Lung (tissue), 12 donors: ENCODE measurements around the gene BMPR2. TPM values are rescaled to one million over a fixed set of nuclear protein-coding genes. Genes with fewer than 3 reads are reported as not detected.

Experiments
- ATAC-seq: fragments of 200-7000 bp; cut with Tn5 transposase; one replicate; pipeline ENCODE4 v1.9.1; 2020; ENCODE audit warnings: moderate number of reproducible peaks; ENCODE audit not compliant: insufficient read depth, low FRiP score
- DNase-seq, 3 donors: peaks; one replicate each; pipeline ENCODE4 v3.0.0-alpha.2; 2013 to 2017
- H3K27ac ChIP-seq, 2 donors: one replicate each; pipeline ENCODE4 v1.5.1; 2013; ENCODE audit warnings: mild to moderate bottlenecking in 2 of 2, moderate library complexity in 2 of 2, control low read depth in 1 of 2, inconsistent platforms in 1 of 2, low read depth in 1 of 2, low read length in 1 of 2
- H3K27me3 ChIP-seq, 3 donors: one replicate each; pipeline ENCODE4 v1.5.1; 2013; ENCODE audit warnings: low read length in 2 of 3; ENCODE audit not compliant: control insufficient read depth in 3 of 3, insufficient read depth in 3 of 3
- H3K36me3 ChIP-seq, 4 donors: one replicate each; pipeline ENCODE4 v1.5.1; 2013; ENCODE audit warnings: low read length in 4 of 4, mild to moderate bottlenecking in 1 of 4, moderate library complexity in 1 of 4; ENCODE audit not compliant: control insufficient read depth in 4 of 4, insufficient read depth in 4 of 4
- H3K4me1 ChIP-seq, 5 donors: one replicate each; pipeline ENCODE4 v1.5.1; 2013; ENCODE audit warnings: low read length in 5 of 5, mild to moderate bottlenecking in 2 of 5, moderate library complexity in 1 of 5; ENCODE audit not compliant: control insufficient read depth in 5 of 5, insufficient read depth in 5 of 5
- H3K4me3 ChIP-seq: one replicate; pipeline ENCODE4 v1.5.1; 2013; ENCODE audit warnings: mild to moderate bottlenecking, control low read depth, moderate library complexity
- H3K9ac ChIP-seq, 2 donors: one replicate each; pipeline ENCODE4 v1.5.1; 2013; ENCODE audit warnings: low read length in 2 of 2, control low read depth in 1 of 2; ENCODE audit not compliant: insufficient read depth in 1 of 2
- H3K9me3 ChIP-seq, 4 donors: one replicate each; pipeline ENCODE4 v1.5.1; 2013; ENCODE audit warnings: low read length in 3 of 4, mild to moderate bottlenecking in 1 of 4, moderate library complexity in 1 of 4; ENCODE audit not compliant: control insufficient read depth in 4 of 4, insufficient read depth in 3 of 4
- WGBS, 2 donors: extraction: QIAGEN DNeasy Blood & Tissue Kit; methylation state at CpG; one replicate each; pipeline ENCODE4 v1.1.7; 2013; 5-methylcytosine and 5-hydroxymethylcytosine counted together
- polyA plus RNA-seq, 2 donors: library from polyadenylated mRNA; stranded (reverse); fragments of 200-250 nt; gene quantifications; one replicate each; pipeline ENCODE4 v1.2.1, GENCODE V29; 2013
- total RNA-seq, 2 donors: library from RNA; depleted of rRNA in 1 of 2; stranded (reverse); fragments of >200 nt in 1 of 2; gene quantifications; one replicate each; pipeline ENCODE4 v1.2.1, GENCODE V29; 2014 to 2021
- TF ChIP-seq, protein P1 (sequence below): IDR thresholded peaks from 2 replicates; pipeline ENCODE4 v1.5.1; 2012; ENCODE audit warnings: mild to moderate bottlenecking; ENCODE audit errors: control extremely low read depth, extremely low read depth
- donor health status: control.
- donor health status: control.
- donor health status: Bipolar disorder and iron deficiency.
- donor health status: healthy.
- donor health status: DM: yes; HTN: yes; CAD: no.

BMPR2 gene
- total and polyA plus RNA-seq, 4 donors: 11.4 to 107 (median 36.7) TPM

DNA sequence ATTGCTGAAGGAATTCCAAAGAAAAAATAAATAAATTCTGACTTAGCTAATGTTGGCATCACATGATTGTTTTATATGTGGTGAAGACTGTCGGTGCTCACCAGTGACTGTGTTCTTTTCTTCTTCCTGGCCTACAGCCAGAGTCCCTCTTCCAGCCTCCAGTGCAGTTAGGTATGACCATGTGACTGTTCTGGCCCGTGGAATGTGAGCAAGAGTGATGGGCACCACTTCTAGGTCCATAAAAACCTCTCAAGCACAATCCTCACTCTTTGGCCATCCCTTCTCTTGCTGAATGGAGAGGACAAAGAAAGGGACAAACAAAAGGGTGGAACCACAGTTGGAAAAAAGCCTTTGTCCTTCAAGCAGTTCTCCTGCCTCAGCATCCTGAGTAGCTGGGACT is 39.0 kb upstream of the BMPR2 start:
- H3K4me1 ChIP-seq: peaks cover 0 to 3% (median 0%) of the 10 kb centered on the region in 5 donors
- no peaks in the 10 kb centered on the region for H3K27me3 ChIP-seq
- DNase-seq (no peak), ATAC-seq (no peak)
- H3K9me3 ChIP-seq: no peaks in the 10 kb centered on the region
- no peak overlapping the region for H3K9ac ChIP-seq
- no peak overlapping the region for H3K27ac ChIP-seq
- WGBS, 2 donors: 35 to 36% methylated on average over 2 of the region's 2 CpGs
- H3K4me3 ChIP-seq: no peak overlapping the region
- TF ChIP-seq, protein P1, sequence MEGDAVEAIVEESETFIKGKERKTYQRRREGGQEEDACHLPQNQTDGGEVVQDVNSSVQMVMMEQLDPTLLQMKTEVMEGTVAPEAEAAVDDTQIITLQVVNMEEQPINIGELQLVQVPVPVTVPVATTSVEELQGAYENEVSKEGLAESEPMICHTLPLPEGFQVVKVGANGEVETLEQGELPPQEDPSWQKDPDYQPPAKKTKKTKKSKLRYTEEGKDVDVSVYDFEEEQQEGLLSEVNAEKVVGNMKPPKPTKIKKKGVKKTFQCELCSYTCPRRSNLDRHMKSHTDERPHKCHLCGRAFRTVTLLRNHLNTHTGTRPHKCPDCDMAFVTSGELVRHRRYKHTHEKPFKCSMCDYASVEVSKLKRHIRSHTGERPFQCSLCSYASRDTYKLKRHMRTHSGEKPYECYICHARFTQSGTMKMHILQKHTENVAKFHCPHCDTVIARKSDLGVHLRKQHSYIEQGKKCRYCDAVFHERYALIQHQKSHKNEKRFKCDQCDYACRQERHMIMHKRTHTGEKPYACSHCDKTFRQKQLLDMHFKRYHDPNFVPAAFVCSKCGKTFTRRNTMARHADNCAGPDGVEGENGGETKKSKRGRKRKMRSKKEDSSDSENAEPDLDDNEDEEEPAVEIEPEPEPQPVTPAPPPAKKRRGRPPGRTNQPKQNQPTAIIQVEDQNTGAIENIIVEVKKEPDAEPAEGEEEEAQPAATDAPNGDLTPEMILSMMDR: no peak
- no peaks in the 10 kb centered on the region for H3K36me3 ChIP-seq

DNA sequence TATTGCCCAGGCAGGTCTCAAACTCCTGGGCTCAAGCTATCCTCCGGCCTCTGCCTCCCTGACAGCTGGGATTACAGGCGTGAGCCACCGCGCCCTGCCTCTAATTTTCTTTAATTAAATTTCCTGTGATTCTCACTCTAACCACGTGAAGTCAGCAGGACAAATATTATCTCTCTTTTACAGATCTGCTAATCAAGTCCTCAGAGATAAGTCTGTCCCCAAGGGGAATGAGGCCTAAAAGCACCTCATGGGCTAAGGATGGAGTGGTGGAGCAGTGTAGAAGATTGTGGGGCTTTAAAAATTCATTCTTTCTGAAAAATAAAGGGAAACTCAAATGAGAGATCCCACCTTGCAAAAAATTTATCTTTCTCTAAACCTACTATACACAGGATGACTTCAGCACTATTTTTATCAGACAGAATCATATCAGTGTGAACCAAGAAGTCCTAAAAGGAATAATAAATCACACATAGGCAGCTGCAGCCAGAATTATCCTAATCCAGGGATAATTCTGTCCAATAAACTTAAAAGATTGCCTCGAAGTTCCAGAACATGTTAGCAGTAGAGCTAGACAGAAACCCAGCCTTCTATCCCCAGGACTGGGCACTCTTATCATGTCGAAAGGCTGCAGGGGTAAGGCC is 38.3 kb upstream of the BMPR2 start:
- no peaks in the 10 kb centered on the region for H3K36me3 ChIP-seq
- TF ChIP-seq, protein P1: no peak
- no peak overlapping the region for H3K4me3 ChIP-seq
- ATAC-seq (no peak), DNase-seq (no peak)
- H3K9ac ChIP-seq: no peak overlapping the region
- 82 to 87% methylated on average over 7 of the region's 7 CpGs for WGBS, 2 donors
- H3K9me3 ChIP-seq: no peaks in the 10 kb centered on the region
- no peaks in the 10 kb centered on the region for H3K27me3 ChIP-seq
- H3K4me1 ChIP-seq: peaks cover 0 to 3% (median 0%) of the 10 kb centered on the region in 5 donors
- no peak overlapping the region for H3K27ac ChIP-seq

DNA sequence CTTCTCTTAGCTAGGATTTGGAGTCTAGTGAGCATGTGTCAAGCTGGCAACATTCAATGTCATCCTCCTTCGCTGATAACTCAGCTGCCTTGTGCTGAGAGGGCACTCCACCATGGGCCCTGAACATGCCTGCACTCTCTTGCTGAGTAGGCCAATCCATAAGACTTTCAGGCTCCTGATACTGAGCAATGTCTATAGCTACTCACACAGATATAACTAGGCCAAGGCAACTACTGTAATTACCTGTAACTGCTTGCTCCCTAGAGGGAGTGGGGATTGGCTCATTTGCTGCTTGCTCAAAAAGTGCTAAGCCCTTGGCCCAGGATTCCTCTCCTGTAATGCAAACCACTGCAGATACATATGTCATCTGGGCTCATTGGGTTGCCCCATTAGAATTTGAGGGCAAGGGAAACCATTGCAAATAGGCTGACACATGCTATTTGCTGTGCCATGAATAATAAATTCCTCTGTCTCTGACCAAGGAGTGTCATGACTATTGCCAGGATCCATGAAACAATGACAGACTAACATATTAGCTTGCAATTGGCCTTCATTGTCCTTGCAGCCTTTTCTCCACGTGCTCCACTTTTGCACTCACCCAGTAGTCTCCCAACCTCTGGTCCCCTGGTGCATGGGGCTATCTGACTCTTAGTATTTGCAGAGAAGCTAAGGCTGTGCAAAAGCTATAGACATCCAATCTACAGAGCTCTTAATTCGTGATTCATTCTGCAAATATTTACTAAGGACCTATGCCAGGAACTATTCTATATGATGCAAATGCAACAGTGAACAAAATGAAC is 36.9 kb upstream of the BMPR2 start:
- no peaks in the 10 kb centered on the region for H3K9me3 ChIP-seq
- DNase-seq: no peak
- WGBS, 2 donors: 67 to 89% methylated on average over 3 of the region's 3 CpGs
- H3K9ac ChIP-seq: no peak overlapping the region
- no peak for ATAC-seq
- H3K36me3 ChIP-seq: no peaks in the 10 kb centered on the region
- TF ChIP-seq, protein P1: no peak
- H3K27ac ChIP-seq: no peak overlapping the region
- peaks cover 0 to 3% (median 0%) of the 10 kb centered on the region in 5 donors for H3K4me1 ChIP-seq
- H3K27me3 ChIP-seq: no peaks in the 10 kb centered on the region
- no peak overlapping the region for H3K4me3 ChIP-seq
